ENCODE results near the gene SEMA5B. TPM values are rescaled to one million over a fixed set of nuclear protein-coding genes. Genes with fewer than 3 reads are reported as not detected.

The SEMA5B gene
- polyA plus RNA-seq, 1 of the 3 experiments (the other 2 are of a cell fraction) = 0.43 TPM

- 68% methylated on average over 5 of the region's 5 CpGs for WGBS (ENCODE audit: low lambda C conversion rate)
- Histone ChIP-seq H3K27me3 (ENCODE audit: insufficient read depth) (peaks cover 6% of the 10 kb centered on the region; the same call in 1 of the 2 replicates), H2AFZ (ENCODE audit: low read depth) (no peak overlapping the region; the same call in 1 of the 2 replicates), H3K79me2 (ENCODE audit: insufficient read depth) (no peaks in the 10 kb centered on the region), H3K4me3 (ENCODE audit: low read depth in 2 of 2, low read length in 1 of 2) (no peak overlapping the region), H3K9me3 (no peaks in the 10 kb centered on the region), H3F3A (replicated peaks; ENCODE audit: insufficient read depth) (no peaks in the 10 kb centered on the region), H3K9me2 (no peaks in the 10 kb centered on the region), H3K4me2 (no peak overlapping the region), H3K27ac (ENCODE audit: low read depth in 2 of 2, low read length in 1 of 2) (no peak overlapping the region), H4K20me1 (ENCODE audit: insufficient read depth) (no peaks in the 10 kb centered on the region), H3K4me1 (ENCODE audit: control insufficient read depth in 1 of 2, insufficient read depth in 2 of 2, low read depth in 1 of 2, low read length in 1 of 2) (peaks cover 0 to 2% of the 10 kb centered on the region in 2 experiments; a peak in 1 of 4 replicates), H3K36me3 (replicated peaks in 1 of 2; ENCODE audit: control insufficient read depth in 1 of 2, insufficient read depth in 2 of 2, low read length in 1 of 2) (no peaks in the 10 kb centered on the region), H3K9ac (no peak overlapping the region)
- POLR2A ChIA-PET = no interaction called here
- CTCF ChIA-PET = interaction anchor here (0.9 to 2.2 kb wide), 5 partner anchors 9 to 222 kb away, joined by 3 to 9 read pairs (median 5); partner anchors contain the start of gene SEMA5B
- TF ChIP-seq CHD2 (IDR thresholded peaks at IDR 0.05; ENCODE audit: low read length, partially characterized antibody) (no peak), YY1 (IDR thresholded peaks at IDR 0.05; ENCODE audit: low read depth) (no peak), USF2 (IDR thresholded peaks at IDR 0.05; ENCODE audit: borderline replicate concordance, low read depth, low read length) (no peak)
- no peak for DNase-seq
Measured at GRCh38 chr3:123037015-123037375, 9.4 kb upstream of the SEMA5B start.

DNA sequence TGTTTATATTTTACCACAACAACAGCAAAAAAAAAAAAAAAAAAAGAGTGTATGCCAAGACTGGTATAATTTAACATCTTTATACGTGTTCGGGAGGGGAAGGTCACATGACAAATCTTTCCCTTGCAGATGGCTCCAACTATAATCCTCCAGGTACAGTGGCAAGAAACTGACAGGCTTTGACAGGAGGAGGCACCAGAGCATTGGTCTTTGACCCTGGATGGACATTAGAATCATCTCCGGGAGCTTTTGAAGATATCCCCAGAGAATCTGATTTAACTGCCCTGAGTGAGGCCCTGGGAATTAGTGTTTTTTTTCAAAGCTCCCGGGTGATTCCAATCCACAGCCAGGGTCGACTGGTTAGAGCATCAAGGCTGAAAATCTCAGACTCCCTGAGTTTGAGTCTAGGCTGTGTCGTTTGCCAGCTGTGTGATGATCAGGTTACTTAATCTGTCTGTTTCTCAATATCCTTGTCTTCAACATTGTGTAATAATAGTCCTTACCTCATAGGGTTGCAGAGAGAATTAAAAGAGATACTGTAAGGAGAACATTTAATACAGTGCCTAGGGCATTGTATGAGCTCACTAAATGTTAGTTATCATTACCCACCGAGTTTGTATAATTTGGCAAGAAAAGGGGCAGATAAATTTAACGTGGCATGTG, 8.9 kb upstream of the SEMA5B start:
- H3K36me3 ChIP-seq (replicated peaks in 1 of 2; ENCODE audit: control insufficient read depth in 1 of 2, insufficient read depth in 2 of 2, low read length in 1 of 2) = no peaks in the 10 kb centered on the region
- no peak for TF ChIP-seq POLR2AphosphoS5 (IDR thresholded peaks at IDR 0.05; ENCODE audit: low read depth, low read length)
- no peak for TF ChIP-seq RXRA (IDR thresholded peaks at IDR 0.05; ENCODE audit: borderline replicate concordance, low read depth)
- TF ChIP-seq, protein P1, sequence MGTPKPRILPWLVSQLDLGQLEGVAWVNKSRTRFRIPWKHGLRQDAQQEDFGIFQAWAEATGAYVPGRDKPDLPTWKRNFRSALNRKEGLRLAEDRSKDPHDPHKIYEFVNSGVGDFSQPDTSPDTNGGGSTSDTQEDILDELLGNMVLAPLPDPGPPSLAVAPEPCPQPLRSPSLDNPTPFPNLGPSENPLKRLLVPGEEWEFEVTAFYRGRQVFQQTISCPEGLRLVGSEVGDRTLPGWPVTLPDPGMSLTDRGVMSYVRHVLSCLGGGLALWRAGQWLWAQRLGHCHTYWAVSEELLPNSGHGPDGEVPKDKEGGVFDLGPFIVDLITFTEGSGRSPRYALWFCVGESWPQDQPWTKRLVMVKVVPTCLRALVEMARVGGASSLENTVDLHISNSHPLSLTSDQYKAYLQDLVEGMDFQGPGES (IDR thresholded peaks at IDR 0.05; ENCODE audit: low read depth, low read length) = no peak
- TF ChIP-seq RAD21 (IDR thresholded peaks at IDR 0.05; ENCODE audit: low read length) = peak; percentile 65
- TF ChIP-seq GABPA (IDR thresholded peaks at IDR 0.05; ENCODE audit: low read depth) = no peak
- no peak for TF ChIP-seq GATA2 (CRISPR knock-in tag; IDR thresholded peaks at IDR 0.05)
- TF ChIP-seq RFX5 (IDR thresholded peaks at IDR 0.05; ENCODE audit: low read length) = no peak
- peak; percentile 40; the same call in 1 of the 2 replicates for TF ChIP-seq SMC3 (IDR thresholded peaks at IDR 0.05; ENCODE audit: low read depth, low read length)
- H3K27me3 ChIP-seq (ENCODE audit: insufficient read depth) = peaks cover 7% of the 10 kb centered on the region; the same call in 1 of the 2 replicates
- H4K20me1 ChIP-seq (ENCODE audit: insufficient read depth) = no peaks in the 10 kb centered on the region
- H2AFZ ChIP-seq (ENCODE audit: low read depth) = no peak overlapping the region
- 45% methylated on average over 8 of the region's 8 CpGs for WGBS (ENCODE audit: low lambda C conversion rate)
- H3K4me3 ChIP-seq (ENCODE audit: low read depth in 2 of 2, low read length in 1 of 2) = no peak overlapping the region
- H3K9me3 ChIP-seq = no peaks in the 10 kb centered on the region
- ChIA-PET CTCF (interaction anchor here (0.9 to 2.2 kb wide), 5 partner anchors 9 to 222 kb away, joined by 3 to 9 read pairs (median 5); partner anchors contain the start of gene SEMA5B), POLR2A (no interaction called here)
- H3K9ac ChIP-seq = no peak overlapping the region
- H3F3A ChIP-seq (replicated peaks; ENCODE audit: insufficient read depth) = no peaks in the 10 kb centered on the region
- H3K4me2 ChIP-seq = no peak overlapping the region
- H3K9me2 ChIP-seq = no peaks in the 10 kb centered on the region
- H3K27ac ChIP-seq (ENCODE audit: low read depth in 2 of 2, low read length in 1 of 2) = no peak overlapping the region
- no peaks in the 10 kb centered on the region for H3K79me2 ChIP-seq (ENCODE audit: insufficient read depth)
- no peaks in the 10 kb centered on the region; a peak in 1 of 4 replicates for H3K4me1 ChIP-seq (ENCODE audit: control insufficient read depth in 1 of 2, insufficient read depth in 2 of 2, low read depth in 1 of 2, low read length in 1 of 2)
- DNase-seq = no peak
